Subcutaneous preadipocyte (primary cell): Measurements from ENCODE around the gene UBD. TPM values are rescaled to one million over a fixed set of nuclear protein-coding genes. Genes with fewer than 3 reads are reported as not detected.

Experiments
- small RNA-seq: library from RNA; depleted of rRNA; stranded (forward); fragments of <200 nt; gene quantifications from one replicate; pipeline ENCODE3, GENCODE V24; 2012
- total RNA-seq: library from RNA; depleted of rRNA; stranded (reverse); fragments of >200 nt; gene quantifications from 2 replicates; pipeline ENCODE4 v1.2.3, GENCODE V29; 2012

The UBD gene
- total RNA-seq, result not detected in 2 replicates

GRCh38 chr6:29559524-29560287 lies at the start of gene UBD:
UBD (minus strand) TSS chr6:29559732; CDS start chr6:29559701, 31 bp downstream.

GRCh38 chr6:29584821-29585220 lies 25.3 kb upstream of the UBD start, which contains the start of gene OR2H2:
OR2H2 (plus strand) TSS chr6:29585121; CDS start chr6:29587945, 2,824 bp downstream.

Small RNA genes within 50 kb of the gene (small RNA-seq; reads per million reads assigned to genes)
- gene SNORD32B, result not detected
- gene TMEM183AP1, result not detected

Other genes starting within 250 kb of the UBD start
- gene OR5V1, start 190.9 kb downstream of the UBD start, total RNA-seq, result not detected in 2 replicates
- not detected in 2 replicates for gene OR12D3, start 184.4 kb downstream of the UBD start, total RNA-seq
- gene OR12D2, start 164.1 kb downstream of the UBD start, total RNA-seq, result not detected in 2 replicates
- gene OR12D1, start 144.8 kb downstream of the UBD start, total RNA-seq, result not detected in 2 replicates
- not detected in 2 replicates for gene OR10C1, start 120.4 kb downstream of the UBD start, total RNA-seq
- not detected in 2 replicates for gene OR11A1, start 102.7 kb downstream of the UBD start, total RNA-seq
- not detected in 2 replicates for gene OR2H1, start 102.6 kb downstream of the UBD start, total RNA-seq
- gene MAS1L, start 71.8 kb downstream of the UBD start, total RNA-seq, result not detected in 2 replicates
- gene OR2H2, start 25.4 kb upstream of the UBD start, total RNA-seq, result not detected in 2 replicates
- gene GABBR1, start 73.5 kb upstream of the UBD start, total RNA-seq, result 11.4 and 13.1 TPM in 2 replicates
- gene MOG, start 97.4 kb upstream of the UBD start, total RNA-seq, result not detected in 2 replicates
- 0.73 and 2.7 TPM in 2 replicates for gene ZFP57, start 121.4 kb upstream of the UBD start, total RNA-seq
- 4.8 and 8.4 TPM in 2 replicates for gene HLA-F, start 163.7 kb upstream of the UBD start, total RNA-seq